GM19238 (cell line): ENCODE data around the gene TCP1.
"Not testable (repeated sequence)": the region's sequence is repeated elsewhere in the genome, so short reads cannot be mapped to it uniquely, and the experiment has no call there.

Source experiments
- DNase-seq: peaks from one replicate; pipeline ENCODE4 v3.0.0; 2011; ENCODE audit warnings: low spot score; ENCODE audit not compliant: insufficient read length

The TCP1 gene

GRCh38 chr6:159789377-159790148 lies at the start of gene TCP1:
TCP1 (minus strand) TSS chr6:159789602; CDS start chr6:159789468, 134 bp downstream.
- DNase-seq, result peak; percentile 84

- DNase-seq, result no peak
Observed at GRCh38 chr6:159838020-159838744, 48.8 kb upstream of the TCP1 start.

GRCh38 chr6:159837511-159837910 lies 48.1 kb upstream of the TCP1 start:
- no peak for DNase-seq

GRCh38 chr6:159836718-159837490 lies 47.5 kb upstream of the TCP1 start:
- DNase-seq, result no peak

- DNase-seq, result no peak
Observed at GRCh38 chr6:159833997-159834603, 44.7 kb upstream of the TCP1 start.

GRCh38 chr6:159833556-159833955 lies 44.2 kb upstream of the TCP1 start:
- no peak for DNase-seq

- DNase-seq, result no peak
Observed at GRCh38 chr6:159832946-159833345, 43.5 kb upstream of the TCP1 start.

GRCh38 chr6:159831373-159831679 lies 41.9 kb upstream of the TCP1 start:
- no peak for DNase-seq

- no peak for DNase-seq
Observed at GRCh38 chr6:159830501-159831372, 41.3 kb upstream of the TCP1 start.

- no peak for DNase-seq
Observed at GRCh38 chr6:159829526-159829925, 40.1 kb upstream of the TCP1 start.

GRCh38 chr6:159828074-159828473 lies 38.7 kb upstream of the TCP1 start:
- DNase-seq, result no peak

- no peak for DNase-seq
Observed at GRCh38 chr6:159826968-159827647, 37.7 kb upstream of the TCP1 start.

- DNase-seq, result no peak
Observed at GRCh38 chr6:159826004-159826403, 36.6 kb upstream of the TCP1 start.

GRCh38 chr6:159824690-159825089 lies 35.3 kb upstream of the TCP1 start:
- not testable (repeated sequence) for DNase-seq

- DNase-seq, result no peak
Observed at GRCh38 chr6:159823953-159824352, 34.6 kb upstream of the TCP1 start.

GRCh38 chr6:159821726-159822125 lies 32.3 kb upstream of the TCP1 start:
- no peak for DNase-seq

- DNase-seq, result no peak
Observed at GRCh38 chr6:159821122-159821521, 31.7 kb upstream of the TCP1 start.

GRCh38 chr6:159819932-159820640 lies 30.7 kb upstream of the TCP1 start:
- no peak for DNase-seq

- DNase-seq, result no peak
Observed at GRCh38 chr6:159819098-159819497, 29.7 kb upstream of the TCP1 start.
